GM19397 (cell line): ENCODE measurements around the gene TBC1D5.
"Not testable (repeated sequence)": the region's sequence is repeated elsewhere in the genome, so short reads cannot be mapped to it uniquely, and the experiment has no call there.

Source experiments
- ATAC-seq: cut with Tn5 transposase; IDR thresholded peaks from one replicate; pipeline ENCODE4 v1.9.1; 2021; ENCODE audit warnings: mild to moderate bottlenecking, moderate library complexity; ENCODE audit not compliant: unreplicated experiment

Gene TBC1D5

GRCh38 chr3:17552351-17552750, 190.1 kb downstream of the TBC1D5 start:
- no peak for ATAC-seq

- no peak for ATAC-seq
These were observed 190.5 kb downstream of the TBC1D5 start for GRCh38 chr3:17551895-17552294.

GRCh38 chr3:17551333-17551732, 191.1 kb downstream of the TBC1D5 start:
- no peak for ATAC-seq

GRCh38 chr3:17550624-17551023, 191.8 kb downstream of the TBC1D5 start:
- no peak for ATAC-seq

DNA sequence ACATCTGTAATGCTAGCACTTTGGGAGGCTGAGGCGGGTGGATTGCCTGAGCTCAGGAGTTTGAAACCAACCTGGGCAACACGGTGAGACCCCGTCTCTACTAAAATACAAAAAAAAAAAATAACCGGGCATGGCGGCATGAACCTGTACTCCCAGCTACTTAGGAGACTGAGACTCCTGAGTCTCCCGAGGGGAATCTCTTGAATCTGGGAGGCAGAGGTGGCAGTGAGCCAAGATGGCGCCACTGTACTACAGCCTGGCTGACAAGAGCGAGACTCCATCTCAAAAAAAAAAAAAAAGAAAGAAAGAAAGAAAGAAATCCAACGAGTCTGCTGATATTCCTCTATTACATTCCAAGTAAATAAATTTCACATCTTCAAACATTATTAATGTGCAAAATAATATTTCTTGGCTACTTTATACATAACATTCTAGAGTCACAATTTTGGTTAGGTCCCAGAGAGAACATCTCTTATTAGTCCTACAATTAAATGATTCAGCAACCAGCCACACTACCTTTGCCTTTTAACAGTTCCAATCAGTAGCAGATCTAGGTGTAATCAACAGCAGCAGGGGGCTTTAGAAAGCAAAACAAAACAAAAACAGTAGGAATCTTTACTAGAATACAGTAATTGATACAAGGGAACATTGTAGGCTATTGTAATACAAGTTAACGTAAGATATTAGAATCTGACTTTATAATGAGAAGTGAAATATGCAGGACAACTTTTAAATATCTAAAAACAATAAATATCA, 195.8 kb downstream of the TBC1D5 start:
- ATAC-seq = no peak

- ATAC-seq = no peak
These were observed 197.8 kb downstream of the TBC1D5 start for GRCh38 chr3:17544632-17545031.

GRCh38 chr3:17542591-17542990, 199.8 kb downstream of the TBC1D5 start:
- ATAC-seq = no peak

- no peak for ATAC-seq
These were observed 203.0 kb downstream of the TBC1D5 start for GRCh38 chr3:17539436-17539835.

DNA sequence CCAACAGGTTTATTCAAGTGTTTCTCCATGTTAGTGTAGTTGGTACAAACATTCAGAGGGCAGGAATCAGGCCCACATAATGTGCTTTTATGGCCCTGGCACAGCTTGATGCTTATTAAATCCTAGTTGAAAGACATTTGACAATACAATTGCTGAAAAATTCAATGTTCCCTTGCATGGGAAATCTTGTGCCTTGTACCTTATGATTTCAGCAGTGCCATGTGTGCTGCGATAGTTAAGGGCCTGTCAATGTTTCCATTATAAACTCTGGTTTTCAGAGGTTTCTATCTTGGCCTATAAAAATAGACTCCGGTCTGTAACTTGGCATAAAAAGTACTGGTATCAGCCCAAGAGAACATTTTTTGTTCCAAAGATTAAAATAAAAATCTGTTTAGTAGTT, 207.2 kb downstream of the TBC1D5 start:
- no peak for ATAC-seq

DNA sequence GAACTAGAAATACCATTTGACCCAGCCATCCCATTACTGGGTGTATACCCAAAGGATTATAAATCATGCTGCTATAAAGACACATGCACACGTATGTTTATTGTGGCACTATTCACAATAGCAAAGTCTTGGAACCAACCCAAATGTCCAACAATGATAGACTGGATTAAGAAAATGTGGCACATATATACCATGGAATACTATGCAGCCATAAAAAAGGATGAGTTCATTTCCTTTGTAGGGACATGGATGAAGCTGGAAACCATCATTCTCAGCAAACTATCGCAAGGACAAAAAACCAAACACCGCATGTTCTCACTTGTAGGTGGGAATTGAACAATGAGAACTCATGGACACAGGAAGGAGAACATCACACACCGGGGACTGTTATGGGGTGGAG, 210.0 kb downstream of the TBC1D5 start:
- ATAC-seq = not testable (repeated sequence)

DNA sequence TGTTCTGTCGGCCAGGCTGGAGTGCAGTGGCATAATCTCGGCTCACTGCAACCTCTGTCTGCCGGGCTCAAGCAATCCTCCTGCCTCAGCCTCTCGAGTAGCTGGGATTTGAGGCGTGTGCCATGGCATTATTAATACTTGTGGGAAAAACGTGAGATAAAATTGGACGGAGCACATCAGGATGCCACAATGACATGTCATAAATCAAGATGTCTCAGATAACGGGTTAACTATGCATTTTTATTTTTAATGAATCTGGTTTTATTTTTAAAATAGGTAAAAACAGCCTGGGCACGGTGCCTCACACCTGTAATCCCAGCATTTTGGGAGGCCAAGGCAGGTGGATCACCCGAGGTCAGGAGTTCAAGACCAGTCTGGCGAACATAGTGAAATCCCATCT, 212.8 kb downstream of the TBC1D5 start:
- ATAC-seq = no peak

GRCh38 chr3:17518189-17519059, 224.0 kb downstream of the TBC1D5 start:
- no peak for ATAC-seq

DNA sequence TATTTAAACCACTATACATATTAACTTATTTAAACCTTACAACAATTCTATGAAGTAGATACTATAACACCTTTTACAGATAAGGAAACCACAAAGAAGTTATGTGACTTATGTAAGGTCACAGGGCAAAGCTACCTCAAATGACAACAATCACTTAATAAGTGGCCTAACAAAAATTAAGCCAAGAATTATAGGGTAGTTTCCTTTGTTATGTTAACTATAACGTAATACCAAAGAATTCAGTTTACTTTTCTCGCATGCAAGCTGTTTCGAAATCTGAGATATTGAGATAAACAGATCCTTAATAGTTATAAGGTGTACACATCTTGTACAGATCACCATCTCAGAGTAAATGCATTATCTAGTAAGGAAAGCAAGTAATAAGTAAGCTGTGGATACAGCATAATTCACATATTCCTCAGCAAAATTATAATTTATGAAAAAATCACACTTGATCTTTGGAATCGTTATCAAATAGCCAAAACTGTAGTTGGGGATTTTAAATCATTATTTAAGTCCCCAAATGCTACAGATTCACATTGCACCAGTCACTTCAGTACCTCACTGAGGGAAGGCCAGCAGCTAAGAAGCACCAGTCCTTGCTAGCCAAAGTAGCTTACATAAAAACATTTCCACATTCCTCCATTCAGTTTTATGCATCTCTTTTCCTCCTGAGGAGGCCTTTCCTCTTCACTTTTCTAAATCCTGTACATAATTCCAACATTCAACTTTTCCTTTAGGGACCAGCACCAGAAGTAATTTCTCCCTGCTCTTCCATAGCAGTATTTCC, 226.8 kb downstream of the TBC1D5 start:
- no peak for ATAC-seq

DNA sequence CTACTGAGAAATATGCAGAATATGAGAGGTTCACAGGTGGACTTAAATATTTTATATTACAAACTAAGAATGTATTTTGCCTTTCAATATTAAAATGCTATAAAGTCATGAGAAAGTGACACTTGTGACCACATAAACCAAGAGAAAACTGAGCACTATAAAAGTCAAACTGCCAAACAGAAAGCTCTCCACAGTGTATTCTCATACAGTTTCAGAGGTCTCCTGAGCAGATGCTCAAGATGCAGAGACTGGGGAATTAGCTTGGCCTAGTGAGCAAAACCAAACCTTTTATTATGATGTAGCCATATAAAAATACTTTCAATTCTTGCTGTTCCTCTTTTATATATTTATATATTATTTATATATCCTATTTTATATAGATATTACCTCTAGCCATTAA, 227.8 kb downstream of the TBC1D5 start:
- ATAC-seq = no peak

DNA sequence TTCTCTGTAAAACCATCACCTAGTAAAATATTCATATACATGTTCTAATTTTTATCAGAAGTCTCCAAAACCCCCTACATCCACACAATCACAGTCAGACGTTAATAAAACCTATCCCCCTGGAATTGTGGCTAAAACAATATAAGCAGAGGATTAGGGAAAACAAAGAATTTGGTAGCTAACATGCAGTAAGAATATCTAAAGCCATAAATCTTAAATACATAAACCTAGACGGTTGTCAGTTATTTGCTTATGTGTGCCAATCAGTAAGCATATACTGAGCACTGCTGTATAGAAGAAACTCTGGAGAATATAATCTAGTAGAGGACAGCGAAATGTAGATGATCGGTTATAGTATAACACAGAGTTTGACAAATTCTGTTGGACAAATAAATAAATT, 232.2 kb downstream of the TBC1D5 start:
- no peak for ATAC-seq

- ATAC-seq = no peak
These were observed 234.2 kb downstream of the TBC1D5 start for GRCh38 chr3:17508180-17508752.

- ATAC-seq = no peak
These were observed 235.0 kb downstream of the TBC1D5 start for GRCh38 chr3:17507480-17507879.

GRCh38 chr3:17505856-17506255, 236.6 kb downstream of the TBC1D5 start:
- no peak for ATAC-seq

GRCh38 chr3:17501745-17502144, 240.7 kb downstream of the TBC1D5 start:
- no peak for ATAC-seq

DNA sequence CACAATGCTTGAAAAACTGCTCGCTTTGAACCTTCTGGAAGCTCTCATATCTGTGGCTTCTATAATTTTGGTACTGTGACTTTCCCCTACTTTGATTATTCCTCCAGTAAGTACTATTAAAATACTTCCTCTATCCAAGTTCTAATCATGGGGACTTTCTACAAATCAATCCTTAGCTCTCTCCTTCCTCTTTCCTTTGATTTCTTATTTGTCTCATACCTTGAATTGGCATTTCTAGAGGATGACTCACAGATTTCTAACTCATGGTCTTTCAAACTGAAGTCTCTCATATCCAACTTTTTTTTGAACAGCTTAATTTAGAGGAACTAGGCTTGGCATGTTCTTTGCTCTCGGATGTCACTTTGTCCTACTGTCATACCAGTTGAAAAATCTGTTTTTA, 241.8 kb downstream of the TBC1D5 start:
- ATAC-seq = no peak
